Cerebellar cortex (tissue), 1 donor: ENCODE results near the gene ARMC8.
A peak's percentile ranks its signal among the peaks of the same experiment; 100 is the strongest.

Source experiments
- DNase-seq: peaks from one replicate; pipeline ENCODE4 v3.0.0-alpha.2; 2015; ENCODE audit warnings: low spot score

The ARMC8 gene

DNA sequence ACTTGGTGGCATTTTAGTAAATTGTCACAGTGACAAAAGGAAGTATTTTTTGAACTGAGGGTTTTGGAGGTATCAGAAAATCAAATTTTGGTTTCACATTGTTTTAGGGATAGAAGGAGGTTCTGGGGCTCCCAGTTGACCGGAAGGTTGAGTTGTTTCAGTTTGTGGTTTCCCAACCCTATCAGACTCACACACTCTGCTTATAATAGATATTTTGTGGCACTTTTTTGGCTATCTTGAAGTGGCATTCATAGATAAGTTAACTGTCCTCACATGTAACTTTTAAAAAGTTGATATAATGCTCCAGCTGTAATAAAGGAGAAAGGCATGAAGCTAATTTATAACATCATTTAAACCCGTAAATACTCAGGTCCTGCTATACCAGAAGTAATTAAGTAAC is 12.8 kb downstream of the ARMC8 start:
- no peak for DNase-seq

DNA sequence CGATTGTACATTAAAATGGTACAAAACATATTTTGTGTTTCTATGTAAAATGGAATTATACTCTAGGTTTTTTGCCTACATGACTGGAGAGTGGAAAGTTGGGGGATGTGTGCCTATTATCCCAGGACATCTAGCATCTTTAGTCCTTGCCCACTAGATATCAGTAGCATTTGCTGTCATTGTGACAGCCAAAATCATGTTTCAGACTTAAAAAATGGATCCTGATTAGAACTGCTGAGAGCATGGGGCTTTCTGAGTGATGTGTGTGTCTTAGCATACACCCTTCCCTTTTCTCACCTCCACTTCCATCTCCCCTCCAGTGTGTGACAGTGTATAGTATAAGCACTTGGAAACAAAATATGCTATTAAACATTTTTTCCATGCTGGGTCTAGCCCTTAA is 13.3 kb downstream of the ARMC8 start:
- DNase-seq, result no peak

DNA sequence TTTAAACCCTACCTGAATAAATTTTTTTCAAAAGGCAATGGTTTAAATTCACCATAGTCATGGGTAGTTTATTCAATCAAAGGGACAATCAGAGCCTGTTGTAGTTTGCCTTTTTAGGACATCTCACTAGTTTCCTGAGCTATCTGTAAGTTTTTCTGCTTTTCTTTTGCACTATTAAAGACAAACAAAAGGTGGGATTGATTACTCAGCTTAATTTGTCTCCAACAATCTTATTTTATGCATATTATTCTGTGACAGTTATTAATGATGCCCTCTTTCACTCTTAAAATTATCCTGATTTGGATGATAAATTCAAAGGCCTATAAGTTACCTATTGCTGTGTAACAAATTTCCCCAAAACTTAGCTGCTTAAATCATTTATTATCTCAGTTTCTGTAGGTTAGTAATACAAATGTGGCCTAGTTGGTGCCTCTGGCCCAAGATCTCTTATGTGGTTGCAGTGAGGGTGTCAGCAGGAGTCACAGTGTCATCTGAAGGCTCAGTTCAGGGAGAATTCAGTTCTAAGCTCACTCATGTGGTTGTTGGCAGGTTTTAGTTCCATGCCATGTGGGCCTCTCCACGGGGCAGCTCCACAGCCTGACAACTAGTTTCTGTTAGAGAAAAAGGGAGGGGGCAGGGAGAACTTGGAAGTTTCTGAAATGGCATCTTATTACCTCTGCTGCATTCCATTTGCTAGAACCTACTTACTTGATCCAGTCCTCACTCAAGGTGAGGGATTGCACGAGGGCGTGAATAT is 16.0 kb downstream of the ARMC8 start:
- peak; percentile 97 for DNase-seq

DNA sequence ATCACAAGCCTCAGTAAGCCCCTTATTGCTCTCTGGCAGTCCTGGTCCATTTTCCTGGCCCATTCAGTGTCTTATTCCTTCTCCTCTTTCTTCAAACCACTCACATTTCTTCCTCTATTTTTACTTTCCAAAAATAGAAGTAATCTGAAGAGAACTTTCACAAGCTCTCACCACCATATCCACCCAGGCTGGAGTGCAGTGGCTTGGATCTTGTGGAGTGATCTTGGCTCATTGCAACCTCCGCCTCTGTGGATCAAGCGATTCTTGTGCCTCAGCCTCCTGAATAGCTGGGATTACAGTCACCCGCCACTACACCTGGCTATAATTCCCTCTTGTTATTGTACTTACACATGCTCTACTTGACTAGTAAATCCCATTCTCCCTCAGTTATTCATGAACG is 16.8 kb downstream of the ARMC8 start:
- no peak for DNase-seq

DNA sequence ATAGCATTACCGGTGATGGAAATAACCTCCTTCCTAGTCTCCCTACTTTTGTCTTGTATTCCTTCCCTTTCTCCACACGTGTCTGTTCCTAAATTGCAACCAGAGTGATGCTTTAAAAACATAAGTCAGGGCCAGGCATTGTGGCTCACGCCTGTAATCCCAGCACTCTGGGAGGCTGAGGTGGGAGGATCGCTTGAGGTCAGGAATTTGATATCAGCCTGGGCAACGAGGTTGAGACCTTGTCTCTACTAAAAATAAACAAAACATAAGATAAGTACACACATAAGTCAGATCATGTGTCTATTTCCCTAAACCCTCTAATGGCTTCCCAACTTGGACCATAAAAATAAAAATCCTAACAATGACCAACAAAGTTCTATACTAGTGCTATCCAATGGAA is 18.4 kb downstream of the ARMC8 start:
- DNase-seq, result no peak

DNA sequence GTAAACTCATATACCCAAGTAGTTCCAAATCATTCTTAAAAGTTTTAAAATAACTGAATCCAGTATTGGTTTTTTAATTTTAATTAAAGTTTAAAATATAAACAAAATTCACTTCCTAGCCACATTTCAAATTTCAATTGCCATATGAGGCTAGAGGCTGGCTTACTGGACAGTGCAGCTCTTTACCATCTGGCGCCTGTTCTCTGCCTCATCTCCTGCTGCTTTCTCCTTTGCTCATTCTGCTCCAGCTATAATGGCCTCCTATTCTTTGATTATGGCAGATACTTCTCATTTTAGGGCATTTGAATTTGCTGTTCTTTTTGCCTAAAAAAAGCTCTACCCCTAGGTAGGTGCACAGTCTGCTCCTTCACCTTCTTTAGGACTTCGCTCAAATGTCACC is 19.1 kb downstream of the ARMC8 start:
- DNase-seq, result peak; percentile 93

DNA sequence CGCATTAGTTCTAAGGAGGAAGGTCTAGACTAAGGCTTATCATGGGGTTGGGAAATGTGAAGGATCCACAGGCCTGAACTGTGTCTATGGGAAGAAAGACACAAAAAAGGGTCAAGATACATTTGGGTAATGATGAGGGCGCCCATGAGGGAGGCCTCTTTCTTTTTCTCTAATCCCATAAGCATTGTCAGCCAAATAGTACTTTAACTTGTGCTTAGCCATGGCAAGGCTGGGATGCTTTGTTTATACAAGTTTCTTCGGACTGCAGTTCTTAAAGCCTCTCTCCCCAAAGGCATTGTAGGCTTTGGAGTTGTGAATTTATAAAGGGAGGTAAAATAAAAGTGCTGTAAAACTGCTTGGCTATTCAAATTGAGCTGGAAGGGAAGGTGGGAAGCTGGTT is 23.4 kb downstream of the ARMC8 start:
- no peak for DNase-seq

DNA sequence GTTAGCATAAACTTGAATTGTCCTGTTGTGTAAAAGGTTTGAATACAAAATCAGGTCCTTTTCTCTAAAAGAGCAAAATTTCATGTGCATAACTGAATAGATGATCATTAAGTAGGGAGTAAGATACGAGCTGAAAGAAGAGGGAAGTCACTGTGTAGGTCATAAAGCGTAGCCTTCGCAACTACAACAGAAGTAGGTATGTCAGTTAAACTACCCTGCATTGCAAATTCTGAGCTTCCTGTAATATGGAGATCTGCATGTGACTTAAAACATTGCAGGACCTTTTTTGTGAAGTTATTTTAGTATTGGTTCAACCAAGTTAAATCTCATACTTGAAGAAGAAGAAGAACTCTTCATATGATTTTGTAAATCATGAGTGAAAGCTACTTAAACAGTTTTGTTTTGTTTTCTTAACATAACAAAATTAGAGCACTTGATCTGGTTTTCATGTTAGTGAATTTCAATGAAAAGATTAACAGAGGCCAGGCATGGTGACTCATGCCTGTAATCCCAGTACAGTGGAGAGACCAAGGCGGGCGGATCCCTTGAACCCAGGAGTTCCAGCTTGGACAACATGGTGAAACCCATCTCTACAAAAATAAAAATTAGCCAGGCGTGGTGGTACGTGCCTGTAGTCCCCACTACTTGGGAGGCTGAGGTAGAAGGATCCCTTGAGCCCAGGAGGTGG is 26.4 kb downstream of the ARMC8 start:
- DNase-seq, result no peak

DNA sequence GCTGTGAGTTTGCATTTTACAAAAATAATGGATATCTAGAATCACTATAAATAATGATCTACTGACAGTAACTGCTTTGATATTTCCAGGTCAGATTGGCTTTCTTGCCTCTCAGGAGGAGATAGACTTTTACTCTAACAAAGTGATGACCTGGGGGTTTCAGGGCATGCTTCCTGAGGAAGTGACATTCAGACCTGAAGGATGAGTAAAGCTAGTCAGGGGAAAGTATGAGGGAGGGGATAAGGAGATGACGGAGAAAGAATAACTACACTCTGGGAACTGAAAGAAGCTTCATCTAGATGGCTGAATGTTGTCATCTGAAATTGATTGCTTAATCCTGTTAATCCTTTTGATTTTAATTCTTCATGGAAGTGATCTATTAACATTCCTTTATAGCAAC is 32.2 kb downstream of the ARMC8 start:
- no peak for DNase-seq

DNA sequence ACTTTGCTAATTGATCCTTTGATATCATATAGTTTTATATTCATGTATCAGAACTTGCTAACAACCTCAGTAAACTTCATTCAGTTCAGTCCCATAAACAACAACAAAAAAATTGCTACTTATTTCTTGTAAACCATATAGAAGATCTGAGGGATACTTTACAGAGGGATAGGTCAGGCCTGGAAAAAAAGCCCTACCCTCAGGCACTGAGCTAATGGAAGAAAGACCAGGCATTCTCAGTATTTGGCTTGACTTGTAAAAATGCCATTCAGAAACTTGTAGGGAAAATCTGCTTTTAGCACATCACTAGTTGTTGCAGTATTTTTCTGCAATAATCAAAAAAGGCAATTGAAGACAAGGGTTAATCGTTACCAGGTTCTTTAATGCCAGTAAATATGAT is 33.1 kb downstream of the ARMC8 start:
- no peak for DNase-seq

DNA sequence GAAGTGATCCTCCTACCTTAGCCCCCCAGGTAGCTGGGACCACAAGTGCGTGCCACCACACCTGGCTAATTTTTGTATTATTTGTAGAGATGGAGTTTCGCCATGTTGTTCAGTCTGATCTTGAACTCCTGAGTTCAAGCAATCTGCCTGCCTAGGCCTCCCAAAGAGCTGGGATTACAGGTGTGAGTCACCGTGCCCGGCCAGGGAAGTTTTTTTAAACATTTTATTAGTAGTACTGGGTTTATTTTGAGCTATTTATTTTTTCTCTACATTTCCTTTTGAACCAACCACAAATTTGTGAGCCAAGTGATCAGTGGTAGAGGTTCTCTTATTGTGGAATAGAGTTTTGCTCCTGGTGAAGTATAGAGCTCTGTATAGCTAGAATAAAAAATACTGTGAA is 33.7 kb downstream of the ARMC8 start:
- DNase-seq, result no peak

DNA sequence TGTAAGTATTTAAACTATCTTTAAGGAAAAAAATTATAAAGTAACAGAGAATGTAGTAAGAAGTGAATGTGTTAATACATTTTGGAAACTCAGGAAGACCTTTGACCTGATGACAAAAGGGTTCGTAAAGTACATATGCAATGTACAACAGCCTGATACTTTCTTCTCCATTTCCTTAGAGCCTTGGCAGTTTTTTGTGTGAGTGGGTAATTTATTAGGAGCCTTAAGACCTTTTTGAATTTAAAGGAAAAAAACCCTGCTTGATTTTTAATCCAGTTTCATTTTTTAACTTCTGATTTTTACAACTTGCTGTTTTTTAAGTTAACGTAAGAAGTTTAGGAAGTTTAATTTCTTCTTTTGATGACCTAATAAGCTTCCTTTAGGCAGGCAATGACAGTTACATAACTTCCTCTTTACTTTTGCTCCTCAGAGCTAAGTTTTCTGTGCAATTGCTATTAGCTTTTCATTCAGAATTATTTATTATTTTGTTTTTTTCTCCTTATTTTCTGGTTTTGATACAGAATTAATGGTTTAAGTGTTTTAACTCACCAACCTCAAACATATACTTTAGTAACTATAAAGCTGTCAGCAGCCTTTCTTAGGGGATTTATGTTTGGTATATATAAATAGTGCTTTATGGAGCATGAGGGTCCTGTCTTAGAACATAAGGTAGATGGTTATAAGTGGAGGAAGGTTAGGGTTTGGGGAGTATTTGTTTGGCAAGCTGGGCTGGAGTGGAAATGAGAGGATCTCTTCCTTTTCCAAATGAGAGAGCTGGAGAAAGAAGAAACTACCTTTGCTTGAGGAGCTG is 35.2 kb downstream of the ARMC8 start:
- DNase-seq, result no peak

DNA sequence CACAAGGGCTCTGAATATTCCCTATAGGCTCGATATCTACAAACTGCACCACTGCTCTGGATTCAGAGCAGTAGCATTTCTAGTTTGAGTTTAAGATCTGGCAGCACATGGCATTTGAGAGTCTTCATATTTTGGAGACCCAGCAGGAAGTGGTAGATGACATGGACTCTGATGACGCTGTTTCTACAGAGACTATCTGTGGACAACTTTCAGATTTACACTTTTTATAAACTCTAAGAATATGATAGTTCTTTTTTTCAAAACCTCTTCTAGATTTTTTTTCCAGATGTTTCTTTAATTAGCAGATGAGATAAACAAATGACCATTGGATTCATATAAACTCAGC is 35.8 kb downstream of the ARMC8 start:
- no peak for DNase-seq

DNA sequence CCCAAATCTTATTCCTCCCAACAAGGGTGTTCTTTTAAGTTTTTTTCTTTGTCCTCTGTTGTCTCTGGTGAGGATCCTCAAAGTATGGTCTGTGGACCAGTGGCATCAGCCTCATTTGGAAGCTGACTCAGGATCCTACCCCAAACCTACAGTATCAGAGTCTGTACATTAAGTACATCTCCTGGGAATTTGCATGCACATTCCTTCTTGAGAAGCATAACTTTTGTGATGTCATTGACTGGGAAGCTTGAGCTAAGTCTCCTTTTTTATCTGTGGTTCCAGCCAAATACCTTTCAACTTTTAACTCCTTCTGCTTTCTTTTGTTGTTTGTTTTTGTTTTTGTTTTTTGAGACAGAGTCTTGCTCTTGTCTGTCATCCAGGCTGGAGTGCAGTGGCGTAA is 40.5 kb downstream of the ARMC8 start:
- DNase-seq, result no peak

DNA sequence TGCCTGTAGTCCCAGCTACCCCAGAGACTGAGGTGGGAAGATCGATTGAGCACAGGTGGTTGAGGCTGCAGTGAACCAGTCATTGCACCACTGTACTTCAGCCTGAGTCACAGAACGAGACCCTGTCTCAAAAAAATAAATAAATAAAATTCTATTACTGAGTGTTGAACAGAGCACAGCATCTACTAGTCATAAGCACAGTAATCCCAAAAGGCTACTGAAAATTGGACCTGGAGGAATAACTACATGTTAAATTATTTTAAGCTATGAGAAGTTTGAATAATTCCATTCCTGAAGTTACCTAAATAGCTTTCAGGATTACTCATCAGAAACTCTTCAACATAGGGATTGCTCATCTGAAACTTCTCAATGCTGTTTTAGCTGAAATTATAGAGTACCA is 43.4 kb downstream of the ARMC8 start:
- DNase-seq, result no peak

DNA sequence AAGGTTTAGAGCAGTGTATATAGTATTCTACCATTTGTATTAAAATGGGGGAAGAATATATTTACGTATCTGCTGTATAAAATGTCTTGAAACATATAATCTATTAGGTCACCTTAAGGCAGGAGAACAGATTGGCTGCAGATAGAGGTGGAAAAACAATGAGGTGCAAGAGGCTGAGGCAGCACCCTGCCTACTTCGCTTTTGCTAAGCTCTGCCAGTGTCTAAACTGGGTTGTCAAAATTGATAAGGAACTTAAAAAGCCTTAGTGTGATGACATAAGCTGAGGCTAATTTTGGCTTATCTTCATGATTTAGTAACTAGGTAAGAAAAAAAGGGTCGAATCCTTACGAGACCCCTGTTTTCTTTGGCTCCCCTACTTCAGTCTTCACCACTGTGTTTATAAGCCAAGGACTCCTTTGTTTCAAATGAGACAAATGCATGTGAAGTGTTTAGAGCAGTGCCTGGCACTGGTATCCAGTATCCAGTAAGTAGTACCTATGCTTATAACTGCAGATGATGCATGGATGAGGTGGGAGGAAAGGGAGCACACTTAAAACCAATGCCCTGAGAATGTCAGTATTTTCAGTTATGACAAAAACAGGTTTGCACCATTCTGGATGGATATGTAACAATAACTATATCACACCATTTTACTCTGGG is 45.7 kb downstream of the ARMC8 start:
- no peak for DNase-seq

DNA sequence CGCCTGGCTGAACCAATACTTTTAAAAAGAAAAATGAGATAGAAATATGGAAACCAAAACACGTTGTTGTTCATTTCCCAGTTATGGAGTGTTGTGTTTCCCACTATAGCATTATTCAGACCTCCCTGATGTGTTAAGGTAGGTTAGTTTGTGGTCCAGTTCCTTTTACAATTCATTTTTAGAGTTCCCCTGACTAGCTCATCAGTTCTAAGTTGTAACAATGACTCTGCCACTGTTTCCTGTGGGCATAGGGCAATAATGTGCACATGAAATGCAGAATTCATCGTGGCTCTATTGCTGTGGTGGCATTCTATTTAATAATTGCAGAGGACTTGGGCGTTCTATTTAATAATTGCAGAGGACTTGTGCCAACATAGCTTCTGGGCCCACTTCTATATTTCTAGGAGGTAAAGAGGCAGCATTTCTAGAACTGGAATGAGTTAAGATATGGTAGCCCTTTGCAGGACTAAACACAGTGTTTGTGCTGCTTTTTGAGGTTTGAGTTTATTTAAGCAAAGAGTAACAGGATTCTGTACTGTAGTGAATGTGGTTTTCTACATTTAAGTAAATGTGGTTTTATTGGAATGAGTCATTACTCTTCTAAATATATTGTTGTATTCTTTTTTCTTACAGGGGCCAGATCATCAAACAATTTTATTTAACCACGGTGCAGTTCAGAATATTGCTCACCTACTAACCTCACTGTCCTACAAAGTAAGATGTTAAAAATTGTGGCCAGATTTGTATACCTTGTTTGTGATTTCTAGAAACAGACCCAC is 47.5 kb downstream of the ARMC8 start:
- DNase-seq, result no peak

DNA sequence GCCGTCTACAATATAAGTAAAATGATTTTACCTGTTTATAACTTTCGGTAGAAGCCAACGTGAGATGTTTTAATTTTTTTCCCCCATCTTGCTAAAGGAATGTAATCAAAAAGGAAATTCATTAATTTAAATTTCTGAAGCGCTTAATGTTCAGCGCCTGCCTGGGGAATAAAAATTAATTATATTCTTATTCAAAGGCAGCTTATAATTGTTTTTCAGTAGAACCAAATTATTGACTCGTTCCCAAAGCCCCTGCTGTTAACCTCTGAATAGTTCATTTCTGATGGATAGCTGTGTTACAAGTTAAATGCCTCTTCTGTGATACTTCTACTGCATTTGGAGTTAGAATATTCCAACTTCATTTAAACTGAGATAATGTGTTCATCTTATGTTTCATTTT is 51.6 kb downstream of the ARMC8 start:
- DNase-seq, result no peak

DNA sequence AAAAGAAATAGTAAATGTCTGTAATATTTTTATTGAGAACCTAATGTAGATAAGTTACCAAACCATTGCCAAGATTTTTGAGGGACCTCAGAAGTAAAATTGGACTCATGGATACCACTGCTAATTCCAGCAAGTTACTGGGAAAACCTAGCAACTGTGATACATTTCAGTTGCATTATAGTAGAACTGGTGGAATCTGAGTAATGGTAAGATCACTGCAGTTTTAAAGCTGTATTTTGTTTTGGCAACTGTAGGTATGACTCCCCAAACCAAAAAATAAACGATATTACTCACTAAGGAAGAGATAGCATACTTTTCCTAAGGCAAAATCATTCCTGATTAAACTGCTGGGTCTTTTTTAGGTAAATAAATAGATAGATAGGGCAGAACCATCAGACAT is 54.0 kb downstream of the ARMC8 start:
- no peak for DNase-seq

DNA sequence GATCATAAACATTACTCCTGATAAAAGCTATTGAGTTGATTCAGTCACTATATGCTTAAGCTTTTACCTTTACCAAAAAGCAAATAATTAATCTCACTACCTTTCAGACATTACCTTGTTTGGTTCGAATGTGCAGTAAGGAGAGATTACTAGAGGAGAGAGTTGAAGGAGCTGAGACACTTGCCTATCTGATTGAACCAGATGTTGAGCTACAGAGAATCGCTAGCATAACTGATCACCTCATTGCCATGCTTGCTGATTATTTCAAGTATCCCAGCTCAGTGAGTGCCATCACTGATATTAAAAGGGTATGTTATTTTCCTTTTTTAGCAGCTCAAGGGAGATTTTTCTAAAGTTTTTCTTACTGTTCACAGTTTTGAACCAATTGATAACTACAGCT is 54.6 kb downstream of the ARMC8 start:
- no peak for DNase-seq

DNA sequence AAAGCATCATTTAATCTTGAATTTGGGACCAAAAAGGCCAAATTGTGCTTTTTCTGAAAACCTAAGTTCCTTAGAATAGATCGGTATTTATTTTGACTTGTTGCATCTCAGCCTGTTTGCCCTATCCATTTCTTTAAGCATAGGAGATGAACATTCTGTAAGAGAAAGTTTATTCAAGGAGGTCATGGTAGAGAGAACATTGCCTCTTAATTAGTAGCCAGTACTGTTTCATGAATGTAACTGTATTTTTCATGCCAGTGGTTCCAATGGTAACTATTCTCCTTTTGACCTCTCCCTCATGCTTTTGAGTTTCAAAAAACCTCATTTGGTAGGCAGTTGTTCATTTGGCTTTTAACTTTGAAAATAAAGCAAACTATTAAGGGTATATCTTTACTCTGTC is 55.4 kb downstream of the ARMC8 start:
- no peak for DNase-seq

DNA sequence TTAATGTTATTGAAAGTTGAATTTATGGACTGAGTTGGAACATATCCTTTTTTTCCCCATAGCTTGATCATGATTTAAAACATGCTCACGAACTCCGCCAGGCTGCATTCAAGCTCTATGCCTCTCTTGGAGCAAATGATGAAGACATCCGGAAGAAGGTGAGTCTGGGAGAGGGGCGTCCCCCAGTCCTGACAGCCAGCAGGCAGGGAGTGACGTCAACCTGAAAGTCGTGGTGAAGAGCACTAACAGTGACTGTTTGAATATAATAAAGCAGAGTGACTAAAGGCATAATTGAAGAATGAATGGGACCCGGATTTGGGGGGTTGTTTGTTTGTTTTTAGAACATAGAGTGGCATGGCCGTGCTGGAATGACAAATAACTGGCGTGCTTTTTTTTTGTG is 57.9 kb downstream of the ARMC8 start:
- DNase-seq, result no peak
